ENCODE results near the gene AHRR. TPM values are rescaled to one million over a fixed set of nuclear protein-coding genes. Genes with fewer than 3 reads are reported as not detected.

The AHRR gene
- total RNA-seq, 4 donors from 2014 or later: 0.26 to 9.1 (median 6.6) TPM; not detected in 1

DNA sequence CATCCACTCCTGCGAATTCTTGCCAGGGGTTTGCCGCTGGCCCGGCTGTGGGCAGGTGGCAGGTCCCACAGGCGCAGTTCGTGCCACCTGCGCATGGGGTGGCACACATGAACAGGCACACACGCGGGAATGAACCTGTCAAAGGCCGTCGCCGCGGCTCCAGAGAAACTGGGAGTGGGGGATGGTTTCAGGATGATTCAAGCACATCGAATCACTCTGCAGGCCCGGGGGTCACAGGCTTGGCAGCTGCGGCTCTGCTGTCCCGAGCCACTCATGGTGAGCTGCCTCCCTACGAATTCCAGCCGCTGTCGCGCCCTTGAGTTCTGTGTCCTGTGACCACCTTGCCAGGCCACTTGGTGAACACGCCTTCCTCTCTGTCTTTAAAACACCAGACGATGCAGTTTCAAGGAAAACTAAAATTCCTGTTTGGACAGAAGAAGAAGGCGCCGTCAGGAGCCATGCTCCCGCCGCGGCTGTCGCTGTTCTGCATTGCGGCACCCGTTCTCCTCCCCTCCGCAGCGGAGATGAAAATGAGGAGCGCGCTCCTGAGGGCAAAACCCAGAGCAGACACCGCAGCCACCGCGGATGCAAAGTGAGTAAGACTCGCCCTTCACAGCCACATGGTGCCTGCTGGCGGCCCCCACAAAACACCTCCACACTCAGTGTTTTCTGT is 106.0 kb downstream of the AHRR start:
- no peak for DNase-seq
- Histone ChIP-seq H3K27ac (no peak overlapping the region), H3K4me1 (no peaks in the 10 kb centered on the region), H3K36me3 (no peaks in the 10 kb centered on the region), H3K27me3 (no peaks in the 10 kb centered on the region), H3K9me3 (no peaks in the 10 kb centered on the region), H3K4me3 (no peak overlapping the region)
- intact Hi-C loops (cut with DNase I; ENCODE audit: low total_unique reads): no loop called here
- TF ChIP-seq POLR2A (IDR thresholded peaks at IDR 0.05): no peak
- TF ChIP-seq, protein P1, sequence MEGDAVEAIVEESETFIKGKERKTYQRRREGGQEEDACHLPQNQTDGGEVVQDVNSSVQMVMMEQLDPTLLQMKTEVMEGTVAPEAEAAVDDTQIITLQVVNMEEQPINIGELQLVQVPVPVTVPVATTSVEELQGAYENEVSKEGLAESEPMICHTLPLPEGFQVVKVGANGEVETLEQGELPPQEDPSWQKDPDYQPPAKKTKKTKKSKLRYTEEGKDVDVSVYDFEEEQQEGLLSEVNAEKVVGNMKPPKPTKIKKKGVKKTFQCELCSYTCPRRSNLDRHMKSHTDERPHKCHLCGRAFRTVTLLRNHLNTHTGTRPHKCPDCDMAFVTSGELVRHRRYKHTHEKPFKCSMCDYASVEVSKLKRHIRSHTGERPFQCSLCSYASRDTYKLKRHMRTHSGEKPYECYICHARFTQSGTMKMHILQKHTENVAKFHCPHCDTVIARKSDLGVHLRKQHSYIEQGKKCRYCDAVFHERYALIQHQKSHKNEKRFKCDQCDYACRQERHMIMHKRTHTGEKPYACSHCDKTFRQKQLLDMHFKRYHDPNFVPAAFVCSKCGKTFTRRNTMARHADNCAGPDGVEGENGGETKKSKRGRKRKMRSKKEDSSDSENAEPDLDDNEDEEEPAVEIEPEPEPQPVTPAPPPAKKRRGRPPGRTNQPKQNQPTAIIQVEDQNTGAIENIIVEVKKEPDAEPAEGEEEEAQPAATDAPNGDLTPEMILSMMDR (IDR thresholded peaks at IDR 0.05): no peak

DNA sequence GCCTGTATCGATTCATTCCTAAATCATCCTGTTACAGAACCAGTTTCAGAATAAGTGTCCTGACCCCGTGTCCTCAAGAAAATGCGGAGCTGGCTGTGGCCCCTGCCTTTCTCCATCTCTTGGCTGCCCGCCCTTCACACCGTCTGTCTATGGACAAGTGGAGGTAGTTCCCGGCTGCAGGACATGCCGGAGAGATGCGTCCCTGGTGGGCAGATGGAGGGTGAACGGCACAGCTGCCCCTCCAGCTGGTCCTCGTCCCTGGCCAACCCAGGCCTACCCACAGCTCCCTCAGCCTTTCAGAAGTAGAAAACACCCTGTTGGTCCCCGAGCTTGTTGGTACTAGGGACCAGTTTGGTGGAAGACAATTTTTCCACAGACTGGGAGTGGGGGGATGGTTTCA is 106.7 kb downstream of the AHRR start:
- no peaks in the 10 kb centered on the region for H3K27me3 ChIP-seq
- TF ChIP-seq, protein P1 (IDR thresholded peaks at IDR 0.05): no peak
- H3K9me3 ChIP-seq: no peaks in the 10 kb centered on the region
- no peaks in the 10 kb centered on the region for H3K4me1 ChIP-seq
- no peak overlapping the region for H3K4me3 ChIP-seq
- DNase-seq: no peak
- no peak overlapping the region for H3K27ac ChIP-seq
- H3K36me3 ChIP-seq: no peaks in the 10 kb centered on the region
- intact Hi-C loops (cut with DNase I; ENCODE audit: low total_unique reads): no loop called here

DNA sequence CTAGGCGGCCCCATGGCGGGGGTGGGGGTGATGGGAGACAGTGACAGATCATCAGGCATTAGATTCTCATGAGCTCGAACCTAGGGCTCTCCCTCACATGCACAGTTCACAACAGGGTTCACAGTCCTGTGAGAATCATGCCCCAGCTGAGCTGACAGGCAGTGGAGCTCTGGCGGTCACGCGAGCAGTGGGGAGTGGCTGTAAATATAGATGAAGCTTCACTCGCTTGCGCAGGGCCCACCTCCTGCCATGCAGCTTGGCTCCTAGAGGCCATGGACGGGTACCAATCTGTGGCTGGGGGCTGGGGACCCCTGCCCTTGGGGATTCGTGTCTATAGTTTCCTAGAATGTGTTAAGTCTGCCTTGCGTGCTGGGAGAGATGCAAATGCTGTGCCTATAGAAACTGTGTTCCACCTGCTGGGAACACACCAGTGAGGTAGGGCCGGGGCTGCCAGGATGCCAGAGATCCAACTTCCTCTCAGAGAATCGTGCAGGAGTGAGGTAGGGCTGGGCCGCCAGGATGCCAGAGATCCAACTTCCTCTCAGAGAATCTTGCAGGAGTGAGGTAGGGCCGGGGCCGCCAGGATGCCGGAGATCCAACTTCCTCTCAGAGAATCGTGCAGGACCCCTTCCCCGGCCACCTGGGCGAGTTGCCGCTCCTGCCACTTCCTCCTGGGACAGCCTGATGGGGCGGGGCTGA is 107.4 kb downstream of the AHRR start:
- Histone ChIP-seq H3K4me3 (no peak overlapping the region), H3K4me1 (no peaks in the 10 kb centered on the region), H3K36me3 (no peaks in the 10 kb centered on the region), H3K9me3 (no peaks in the 10 kb centered on the region), H3K27me3 (no peaks in the 10 kb centered on the region), H3K27ac (no peak overlapping the region)
- TF ChIP-seq, protein P1 (IDR thresholded peaks at IDR 0.05): no peak
- no peak for TF ChIP-seq POLR2A (IDR thresholded peaks at IDR 0.05)
- DNase-seq: no peak
- intact Hi-C loops (cut with DNase I; ENCODE audit: low total_unique reads): no loop called here

DNA sequence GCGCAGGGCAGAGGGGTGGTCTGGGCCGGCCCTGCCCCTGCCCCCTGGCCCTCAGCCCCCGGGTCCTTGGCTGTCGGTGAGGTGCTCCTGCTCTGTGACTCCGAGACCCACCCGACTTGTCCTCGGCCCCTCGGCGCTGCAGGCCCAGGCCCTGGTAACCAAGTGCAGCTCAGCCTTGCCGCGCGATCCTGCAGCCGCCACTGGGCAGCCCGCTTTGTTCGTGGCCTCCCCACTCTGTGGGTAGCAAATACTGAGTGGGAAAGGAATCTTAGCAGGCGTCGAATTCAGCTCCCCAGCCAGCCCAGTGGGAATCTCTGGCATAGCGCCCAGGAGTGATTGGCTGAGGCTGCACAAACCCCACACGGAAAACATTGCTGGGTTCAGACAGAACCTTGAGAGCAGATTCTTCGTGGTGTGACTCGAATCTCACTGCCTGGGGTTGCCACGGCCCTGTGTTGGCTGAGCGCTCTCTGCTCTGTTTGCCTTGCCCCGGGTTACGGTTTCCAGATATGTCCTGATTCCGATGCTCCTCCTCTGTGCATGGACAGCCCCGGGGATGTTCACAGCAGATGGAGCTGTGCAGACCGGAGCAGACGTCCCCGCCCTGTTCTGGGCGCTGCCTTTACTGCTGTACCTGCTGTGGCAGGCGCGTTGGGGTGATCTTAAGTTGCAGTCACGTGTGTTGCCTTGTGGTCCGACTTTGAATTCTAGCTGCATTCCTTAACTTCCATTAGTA is 108.1 kb downstream of the AHRR start:
- Histone ChIP-seq H3K27me3 (no peaks in the 10 kb centered on the region), H3K36me3 (no peaks in the 10 kb centered on the region), H3K9me3 (no peaks in the 10 kb centered on the region), H3K4me3 (no peak overlapping the region), H3K4me1 (no peaks in the 10 kb centered on the region), H3K27ac (no peak overlapping the region)
- intact Hi-C loops (cut with DNase I; ENCODE audit: low total_unique reads): no loop called here
- DNase-seq: no peak
- TF ChIP-seq, protein P1 (IDR thresholded peaks at IDR 0.05): no peak
- no peak for TF ChIP-seq POLR2A (IDR thresholded peaks at IDR 0.05)
